HG03159 (cell line): ENCODE measurements around the gene KRT78.

Experiments used
- ATAC-seq: cut with Tn5 transposase; IDR thresholded peaks from one replicate; pipeline ENCODE4 v1.9.1; 2021; ENCODE audit warnings: mild to moderate bottlenecking, moderate library complexity; ENCODE audit not compliant: unreplicated experiment

Gene KRT78

GRCh38 chr12:52813885-52814709, 34.7 kb downstream of the KRT78 start, which contains the start of gene KRT4:
Gene KRT4, minus strand, starts transcription at chr12:52814116. Its CDS starts 58 bp downstream, at chr12:52814058.
- ATAC-seq = no peak

- no peak for ATAC-seq
Observed at GRCh38 chr12:52813203-52813819, 35.5 kb downstream of the KRT78 start.

GRCh38 chr12:52812749-52813148, 36.0 kb downstream of the KRT78 start:
- no peak for ATAC-seq

- no peak for ATAC-seq
Observed at GRCh38 chr12:52812073-52812400, 36.8 kb downstream of the KRT78 start.

- no peak for ATAC-seq
Observed at GRCh38 chr12:52811191-52812072, 37.4 kb downstream of the KRT78 start.

- no peak for ATAC-seq
Observed at GRCh38 chr12:52810554-52810953, 38.2 kb downstream of the KRT78 start.

- no peak for ATAC-seq
Observed at GRCh38 chr12:52809166-52809565, 39.6 kb downstream of the KRT78 start.

GRCh38 chr12:52808573-52809160, 40.1 kb downstream of the KRT78 start:
- no peak for ATAC-seq

- ATAC-seq = no peak
Observed at GRCh38 chr12:52807544-52808470, 41.0 kb downstream of the KRT78 start.

GRCh38 chr12:52806821-52807543, 41.8 kb downstream of the KRT78 start:
- no peak for ATAC-seq

- no peak for ATAC-seq
Observed at GRCh38 chr12:52806169-52806811, 42.5 kb downstream of the KRT78 start.

- ATAC-seq = no peak
Observed at GRCh38 chr12:52805739-52806138, 43.1 kb downstream of the KRT78 start.

- ATAC-seq = no peak
Observed at GRCh38 chr12:52805000-52805399, 43.8 kb downstream of the KRT78 start.

GRCh38 chr12:52802442-52802841, 46.4 kb downstream of the KRT78 start:
- ATAC-seq = no peak

- ATAC-seq = no peak
Observed at GRCh38 chr12:52801773-52802172, 47.0 kb downstream of the KRT78 start.

GRCh38 chr12:52800259-52800917, 48.4 kb downstream of the KRT78 start:
- no peak for ATAC-seq

- no peak for ATAC-seq
Observed at GRCh38 chr12:52799505-52800211, 49.1 kb downstream of the KRT78 start.
